Measurements from ENCODE around the gene GPR55.
"Not testable (repeated sequence)": the region's sequence is repeated elsewhere in the genome, so short reads cannot be mapped to it uniquely, and the experiment has no call there.

The GPR55 gene, protein sequence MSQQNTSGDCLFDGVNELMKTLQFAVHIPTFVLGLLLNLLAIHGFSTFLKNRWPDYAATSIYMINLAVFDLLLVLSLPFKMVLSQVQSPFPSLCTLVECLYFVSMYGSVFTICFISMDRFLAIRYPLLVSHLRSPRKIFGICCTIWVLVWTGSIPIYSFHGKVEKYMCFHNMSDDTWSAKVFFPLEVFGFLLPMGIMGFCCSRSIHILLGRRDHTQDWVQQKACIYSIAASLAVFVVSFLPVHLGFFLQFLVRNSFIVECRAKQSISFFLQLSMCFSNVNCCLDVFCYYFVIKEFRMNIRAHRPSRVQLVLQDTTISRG

DNA sequence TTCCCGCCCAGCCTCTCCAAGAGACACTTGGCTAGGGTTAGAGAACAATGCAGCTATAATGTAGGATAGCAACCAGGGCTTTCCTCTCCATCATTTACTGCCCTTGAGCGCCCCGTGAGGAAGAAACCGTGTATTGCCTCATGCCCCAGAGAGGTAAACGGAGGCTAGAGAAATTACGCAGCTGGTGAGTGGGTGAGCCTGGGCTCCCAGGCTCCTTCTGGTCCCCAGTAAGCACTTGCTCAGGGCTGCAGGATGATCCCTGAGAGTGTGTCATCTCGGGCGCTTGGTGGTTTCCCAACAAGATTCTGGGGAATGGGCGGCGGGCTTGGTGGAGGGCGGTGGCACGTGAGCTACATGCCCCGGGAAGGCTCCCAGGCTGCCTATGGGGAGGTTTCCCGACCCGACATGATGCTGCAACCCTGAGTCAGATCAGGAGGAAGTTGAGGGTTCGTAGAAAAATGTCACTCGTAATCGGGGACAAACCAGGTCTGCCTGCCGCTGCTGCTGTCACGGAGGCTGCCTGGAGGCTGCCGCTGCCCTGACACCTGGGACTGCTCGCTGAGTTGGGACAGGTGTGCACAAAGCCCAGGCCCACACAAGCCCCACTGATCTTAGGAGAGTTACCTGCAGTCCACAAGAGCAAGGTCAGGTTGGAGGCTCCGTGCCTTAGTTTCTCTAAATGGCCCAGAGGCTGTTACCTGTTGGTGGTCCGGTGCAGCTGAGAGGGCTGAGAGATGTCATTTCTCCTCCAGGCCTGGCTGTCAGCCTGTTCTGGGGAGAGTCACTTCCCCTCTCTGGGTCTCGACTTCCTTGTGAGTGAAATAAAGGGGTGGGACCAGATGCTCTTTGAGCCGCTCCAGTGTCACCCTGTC, at the start of gene GPR55:
GPR55 (minus strand) TSS at position 773 of the 872 bp plus-strand sequence. CDS start 14,280 bp downstream, outside the sequence.
- DNase-seq: no peak

- DNase-seq: no peak
Measured at GRCh38 chr2:230974096-230974913, 49.3 kb upstream of the GPR55 start.

DNA sequence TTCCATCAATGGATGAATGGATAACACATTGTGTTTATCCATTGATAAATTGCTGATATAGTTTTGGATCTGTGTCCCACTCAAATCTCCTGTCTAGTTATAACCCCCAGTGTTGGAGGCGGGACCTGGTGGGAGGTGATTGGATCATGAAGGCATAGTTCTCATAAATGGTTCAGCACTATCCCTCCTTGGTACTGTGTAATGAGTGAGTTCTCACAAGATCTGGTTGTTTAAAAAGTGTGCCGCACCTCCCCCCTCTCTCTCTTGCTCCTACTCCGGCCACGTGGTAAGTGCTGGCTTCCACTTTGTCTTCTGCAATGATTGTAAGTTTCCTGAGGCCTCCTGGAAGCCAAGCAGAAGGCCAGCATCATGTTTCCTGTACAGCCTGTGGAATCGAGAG, 47.0 kb upstream of the GPR55 start:
- no peak for DNase-seq

- DNase-seq: no peak
Measured at GRCh38 chr2:230969659-230970015, 44.6 kb upstream of the GPR55 start.

DNA sequence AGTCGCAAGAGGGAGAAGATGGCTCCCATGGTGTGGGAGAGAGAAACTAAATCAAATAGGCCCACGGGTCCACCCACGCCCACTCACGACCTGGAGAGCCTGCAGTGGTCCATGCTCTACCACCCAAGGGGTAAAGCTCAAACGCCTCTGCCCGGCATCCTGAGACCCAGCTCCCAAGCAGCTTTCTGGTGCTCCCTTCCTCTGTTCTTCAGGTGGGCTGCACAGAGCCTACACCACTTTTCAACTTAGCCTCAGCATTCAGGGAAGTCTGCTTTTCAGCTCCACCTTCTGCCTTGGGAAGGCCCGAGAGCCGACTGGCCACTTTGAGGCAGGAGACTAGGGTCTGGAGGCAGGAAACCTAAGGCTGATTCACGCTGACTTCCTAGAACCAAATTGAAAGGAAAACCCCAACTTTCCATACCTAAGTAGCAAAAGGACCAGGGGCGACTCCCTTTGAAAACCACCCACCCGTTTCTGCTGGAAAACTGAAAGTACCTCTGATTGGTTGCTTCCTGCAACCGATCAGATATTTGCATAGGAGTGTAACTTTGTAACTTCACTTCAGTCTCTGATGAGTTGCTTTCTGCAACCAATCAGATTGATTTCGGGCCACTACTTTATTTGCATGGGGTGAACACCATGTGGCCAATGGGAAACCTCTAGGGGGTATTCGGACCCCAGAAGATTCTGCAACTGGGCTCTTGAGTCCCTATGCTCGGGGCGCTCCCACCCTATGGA, 44.0 kb upstream of the GPR55 start:
- no peak for DNase-seq

DNA sequence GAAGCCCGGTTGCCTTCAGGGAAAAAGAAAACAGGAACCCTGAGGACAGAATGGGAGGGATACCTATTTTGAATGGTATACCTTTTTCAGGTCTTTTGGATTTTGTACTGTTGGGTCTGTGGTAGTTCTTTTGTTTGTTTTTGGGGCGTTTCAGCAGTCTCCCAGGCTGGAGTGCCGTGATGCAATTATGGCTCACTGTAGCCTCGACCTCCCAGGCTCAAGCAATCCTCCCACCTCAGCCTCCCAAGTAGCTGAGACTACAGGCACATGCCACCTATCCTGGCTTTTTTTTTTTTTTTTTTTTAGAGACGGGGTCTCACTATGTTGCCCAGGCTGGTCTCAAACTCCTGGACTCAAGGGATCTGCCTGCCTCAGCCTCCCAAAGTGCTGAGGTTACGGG, 43.3 kb upstream of the GPR55 start:
- not testable (repeated sequence) for DNase-seq

GRCh38 chr2:230967113-230967512, 42.1 kb upstream of the GPR55 start:
- DNase-seq: no peak

GRCh38 chr2:230964136-230964730, 39.2 kb upstream of the GPR55 start:
- no peak for DNase-seq

DNA sequence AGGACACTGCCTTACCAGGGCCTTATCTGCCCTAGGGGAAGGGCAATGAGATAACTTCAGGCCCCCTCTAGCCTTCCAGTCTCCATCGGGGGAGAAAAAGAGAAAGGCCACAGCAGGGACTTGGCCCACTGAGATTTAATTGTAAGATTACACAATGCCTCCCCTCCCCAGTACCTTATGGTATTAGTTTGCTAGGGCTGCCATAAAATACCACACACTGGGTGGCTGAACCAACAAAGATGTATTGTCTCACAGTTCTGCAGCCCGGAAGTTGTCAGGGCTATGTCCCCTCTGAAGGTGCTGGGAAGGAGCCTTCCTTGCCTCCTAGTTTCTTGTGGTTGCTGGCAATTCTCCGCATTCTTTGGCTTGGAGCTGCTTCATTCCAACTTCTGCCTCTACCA, 36.0 kb upstream of the GPR55 start:
- DNase-seq: no peak

DNA sequence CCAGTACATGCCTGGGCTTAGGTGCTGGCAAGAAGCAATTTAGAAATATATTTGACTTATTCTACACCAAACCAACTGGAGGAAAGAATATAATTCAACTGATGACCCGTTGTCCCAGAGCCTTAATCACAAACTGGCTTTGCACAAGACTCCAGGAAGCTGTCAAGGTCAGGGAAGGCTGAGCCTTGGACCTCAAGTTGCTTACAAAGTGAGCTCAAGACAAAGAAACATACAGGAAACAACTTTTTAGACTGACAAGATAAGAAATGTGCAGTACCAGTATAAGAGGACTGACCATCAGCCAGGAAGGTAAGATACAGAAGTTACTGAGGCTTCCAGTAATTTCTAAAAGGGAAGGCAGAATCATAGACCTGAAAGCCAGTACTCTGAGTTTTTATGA, 35.0 kb upstream of the GPR55 start:
- DNase-seq: no peak

DNA sequence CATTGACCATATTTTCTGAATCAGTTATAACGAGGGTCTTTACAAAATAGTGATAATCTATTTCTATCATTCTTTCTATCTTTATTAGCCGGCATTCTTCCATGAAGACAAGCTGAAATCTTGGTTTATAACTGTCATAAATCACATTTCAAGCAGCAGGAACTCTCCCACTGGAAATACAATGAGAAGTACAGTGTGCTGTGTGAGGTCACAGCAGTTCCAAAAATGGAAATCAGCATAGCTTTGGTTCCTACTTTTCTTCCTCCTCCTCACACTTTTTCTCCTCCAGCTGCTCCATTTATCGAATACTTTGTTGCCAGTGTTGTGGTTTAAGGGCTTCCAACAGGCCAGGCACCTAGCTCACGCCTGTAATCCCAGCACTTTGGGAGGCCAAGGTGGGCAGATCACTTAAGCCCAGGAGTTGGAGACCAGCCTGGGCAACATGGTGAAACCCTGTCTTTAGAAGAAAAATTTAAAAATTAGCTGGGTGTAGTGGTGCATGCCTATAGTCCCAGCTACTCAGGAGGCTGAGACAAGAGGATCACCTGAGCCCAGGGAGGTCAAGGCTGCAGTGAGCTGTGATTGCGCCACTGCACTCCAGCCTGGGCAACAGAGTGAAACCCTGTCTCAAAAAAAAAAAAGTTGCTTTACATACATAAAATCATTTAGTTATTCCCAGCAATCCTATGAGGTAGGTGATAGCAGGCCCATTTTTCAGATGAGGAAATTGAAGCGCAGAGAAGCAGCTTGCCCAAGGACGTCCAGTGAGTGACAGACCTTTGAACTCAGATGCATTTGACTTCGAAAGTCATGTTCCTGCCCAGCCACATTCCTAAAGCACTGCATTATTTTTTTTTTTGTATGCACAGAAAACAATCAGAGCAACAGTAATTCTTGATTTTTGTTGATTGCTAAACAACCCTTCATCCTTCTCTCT, 34.0 kb upstream of the GPR55 start:
- DNase-seq: no peak

DNA sequence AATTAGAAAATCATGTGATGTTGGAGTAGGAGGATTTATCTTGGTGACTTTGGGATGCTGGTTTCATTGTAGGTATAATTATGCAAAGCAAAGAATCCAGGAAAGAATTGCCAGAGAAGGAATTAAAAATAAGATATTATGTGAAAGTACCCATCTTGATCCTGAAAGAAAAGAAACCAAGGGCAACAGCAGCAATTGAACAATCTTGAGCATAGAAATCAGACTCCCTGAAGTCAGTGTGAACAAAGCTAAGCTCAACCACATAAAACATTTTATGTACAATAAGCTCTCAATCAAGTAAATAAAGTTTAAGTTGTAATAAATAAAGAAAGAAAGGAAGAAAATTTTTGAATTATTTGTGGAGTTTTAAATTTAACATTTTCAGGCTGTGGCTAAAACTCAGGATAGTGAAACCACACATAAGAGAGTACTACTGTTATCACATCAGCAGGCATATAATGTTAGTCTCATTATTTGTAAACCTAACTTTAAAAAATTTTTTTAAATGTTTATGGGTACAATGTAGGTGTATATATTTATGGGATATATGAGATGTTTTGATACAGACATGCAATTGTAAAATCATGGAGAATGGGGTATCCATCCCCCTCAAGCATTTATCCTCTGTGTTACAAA, 32.8 kb upstream of the GPR55 start:
- DNase-seq: no peak

- DNase-seq: peak; percentile 58
Measured at GRCh38 chr2:230956827-230957755, 32.0 kb upstream of the GPR55 start.

DNA sequence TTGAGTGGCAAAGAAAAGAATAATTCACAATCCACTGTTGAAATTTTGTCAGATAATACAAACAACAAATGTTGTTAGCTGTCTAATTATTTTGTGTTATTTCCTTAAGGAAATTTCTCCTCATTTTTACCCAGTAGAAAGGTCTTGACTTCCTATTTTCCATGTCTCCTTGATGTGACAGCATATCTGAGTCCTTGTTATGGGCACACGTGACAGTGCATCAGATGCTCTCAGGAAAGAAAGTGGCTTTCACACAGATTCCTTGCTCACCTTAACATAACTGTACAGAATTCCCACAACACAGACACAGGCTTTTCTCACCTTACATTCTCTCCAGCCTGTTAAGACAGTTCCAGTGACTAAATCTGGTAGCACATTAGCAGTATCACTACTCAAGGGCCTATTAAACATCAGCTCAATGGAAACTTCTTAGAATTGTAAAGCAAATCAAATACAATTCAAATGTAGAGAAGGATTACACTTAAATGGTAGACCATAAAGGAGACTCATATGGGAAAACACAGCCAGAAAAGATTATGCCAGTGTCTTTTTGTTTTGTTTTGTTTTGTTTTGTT, 30.2 kb upstream of the GPR55 start:
- DNase-seq: no peak

DNA sequence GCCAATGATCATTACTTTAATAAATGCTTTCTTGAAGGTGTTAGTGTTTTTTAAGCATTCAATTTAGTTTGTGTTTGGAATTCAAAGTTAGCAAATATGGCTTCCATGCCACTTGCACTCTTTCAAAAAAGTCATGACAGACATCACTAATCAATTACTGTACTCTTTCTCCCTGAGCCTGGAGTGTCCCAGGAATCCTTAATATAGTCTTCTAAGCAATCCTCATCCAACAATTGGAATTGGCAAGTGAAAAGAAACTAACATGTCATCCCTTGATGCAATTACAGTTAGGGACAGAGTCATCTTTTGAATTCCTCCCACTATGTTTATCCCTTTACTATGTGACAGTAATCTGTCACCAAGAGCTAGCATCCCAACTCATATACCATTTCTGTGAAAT, 29.7 kb upstream of the GPR55 start:
- DNase-seq: no peak

- no peak for DNase-seq
Measured at GRCh38 chr2:230953845-230954244, 28.8 kb upstream of the GPR55 start.

DNA sequence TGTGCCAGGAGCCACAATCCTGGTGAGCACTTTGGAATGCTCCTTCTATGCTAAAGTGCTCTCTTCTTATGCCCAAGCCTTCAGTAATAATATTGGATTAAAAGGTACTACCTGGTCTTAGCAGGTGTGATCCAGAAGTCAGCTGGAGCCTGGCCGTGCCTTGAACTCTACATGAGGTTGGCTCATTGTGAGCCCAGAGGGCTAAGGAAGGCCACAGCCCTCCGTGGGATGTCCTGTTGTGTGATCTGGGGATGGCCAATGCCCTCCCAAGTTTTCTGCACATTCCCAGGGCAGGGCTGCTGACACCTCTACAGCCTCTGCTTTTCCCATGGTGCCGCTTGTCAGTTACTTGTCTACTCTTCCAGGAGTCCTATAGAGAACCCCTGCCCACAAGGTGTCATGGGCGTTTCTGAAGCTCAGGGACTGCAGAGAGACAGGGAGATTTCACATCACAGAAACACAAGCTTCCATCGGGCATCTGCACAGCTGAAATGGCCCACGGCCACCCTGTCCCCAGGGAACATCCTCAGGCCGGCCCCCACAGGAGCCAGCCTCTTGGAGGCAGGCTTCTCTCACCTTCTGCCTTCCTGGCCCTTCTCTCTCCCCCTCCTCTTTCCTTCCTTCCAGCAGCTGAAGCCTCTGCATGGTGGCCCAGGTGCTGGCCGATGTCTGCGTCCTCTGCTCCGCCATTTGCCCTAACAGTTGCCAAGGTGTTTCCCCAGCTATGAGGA, 27.3 kb upstream of the GPR55 start:
- DNase-seq: no peak

- DNase-seq: no peak
Measured at GRCh38 chr2:230951396-230951795, 26.4 kb upstream of the GPR55 start.
